Measurements from ENCODE around the gene NELFCD. TPM values are rescaled to one million over a fixed set of nuclear protein-coding genes. Genes with fewer than 3 reads are reported as not detected.
"Not testable (repeated sequence)": the region's sequence is repeated elsewhere in the genome, so short reads cannot be mapped to it uniquely, and the experiment has no call there.

Gene NELFCD
- polyA plus RNA-seq, 10 donors: 46.2 to 80.5 (median 59.5) TPM

GRCh38 chr20:59007665-59008511 is 26.8 kb downstream of the NELFCD start:
- DNase-seq: peak in 1 of 3 donors; percentile 60

- no peak for DNase-seq
These were observed 27.8 kb downstream of the NELFCD start for GRCh38 chr20:59008715-59009336.

- no peak for DNase-seq
These were observed 29.4 kb downstream of the NELFCD start for GRCh38 chr20:59010321-59010994.

- peak in 2 of 3 donors; percentile 56 to 80 for DNase-seq
These were observed 30.2 kb downstream of the NELFCD start for GRCh38 chr20:59010995-59011873.

GRCh38 chr20:59011874-59012157 is 30.8 kb downstream of the NELFCD start:
- DNase-seq: not testable (repeated sequence)

GRCh38 chr20:59013031-59013951 is 32.2 kb downstream of the NELFCD start:
- no peak for DNase-seq

- DNase-seq: no peak
These were observed 33.0 kb downstream of the NELFCD start for GRCh38 chr20:59013959-59014608.

- DNase-seq: no peak
These were observed 33.8 kb downstream of the NELFCD start for GRCh38 chr20:59014680-59015389.

GRCh38 chr20:59015411-59015810 is 34.4 kb downstream of the NELFCD start:
- DNase-seq: no peak

GRCh38 chr20:59015812-59016711 is 35.0 kb downstream of the NELFCD start:
- DNase-seq: no peak

GRCh38 chr20:59016795-59017492 is 35.9 kb downstream of the NELFCD start:
- no peak for DNase-seq

- DNase-seq: no peak
These were observed 36.6 kb downstream of the NELFCD start for GRCh38 chr20:59017493-59018231.

GRCh38 chr20:59018817-59019216 is 37.8 kb downstream of the NELFCD start:
- DNase-seq: no peak

- DNase-seq: no peak
These were observed 38.2 kb downstream of the NELFCD start, which contains the start of gene TUBB1 for GRCh38 chr20:59019217-59019616. Gene TUBB1, plus strand, starts transcription at chr20:59019429. Its CDS starts 94 bp downstream, at chr20:59019523.

- DNase-seq: no peak
These were observed 40.0 kb downstream of the NELFCD start for GRCh38 chr20:59020938-59021551.

- DNase-seq: no peak
These were observed 41.7 kb downstream of the NELFCD start for GRCh38 chr20:59022754-59023153.

Data from muscle of back (tissue), 11 donors.